ENCODE measurements around the gene ELOVL1. TPM values are rescaled to one million over a fixed set of nuclear protein-coding genes. Genes with fewer than 3 reads are reported as not detected.
"Not testable (repeated sequence)": the region's sequence is repeated elsewhere in the genome, so short reads cannot be mapped to it uniquely, and the experiment has no call there.

Gene ELOVL1
- total RNA-seq, result 7.0 TPM

- DNase-seq, result peak; percentile 82
Measured at GRCh38 chr1:43367904-43368645, at the start of gene ELOVL1. Gene ELOVL1 (minus strand): TSS chr1:43368011. CDS start chr1:43365609, 2,402 bp downstream.

GRCh38 chr1:43415901-43416300, 48.1 kb upstream of the ELOVL1 start:
- DNase-seq, result no peak

- DNase-seq, result no peak
Measured at GRCh38 chr1:43414634-43415223, 46.9 kb upstream of the ELOVL1 start.

GRCh38 chr1:43413426-43413825, 45.6 kb upstream of the ELOVL1 start:
- DNase-seq, result not testable (repeated sequence)

GRCh38 chr1:43410571-43410970, 42.8 kb upstream of the ELOVL1 start:
- no peak for DNase-seq

- no peak for DNase-seq
Measured at GRCh38 chr1:43405876-43406234, 38.0 kb upstream of the ELOVL1 start.

GRCh38 chr1:43405219-43405875, 37.5 kb upstream of the ELOVL1 start:
- no peak for DNase-seq

GRCh38 chr1:43404353-43404752, 36.5 kb upstream of the ELOVL1 start:
- no peak for DNase-seq

GRCh38 chr1:43402089-43402865, 34.5 kb upstream of the ELOVL1 start:
- no peak for DNase-seq

- not testable (repeated sequence) for DNase-seq
Measured at GRCh38 chr1:43400441-43400840, 32.6 kb upstream of the ELOVL1 start.

GRCh38 chr1:43398227-43398626, 30.4 kb upstream of the ELOVL1 start:
- no peak for DNase-seq

GRCh38 chr1:43396059-43396458, 28.2 kb upstream of the ELOVL1 start:
- no peak for DNase-seq

- DNase-seq, result no peak
Measured at GRCh38 chr1:43395523-43395922, 27.7 kb upstream of the ELOVL1 start.

- no peak for DNase-seq
Measured at GRCh38 chr1:43392702-43393101, 24.9 kb upstream of the ELOVL1 start.

GRCh38 chr1:43389326-43390313, 21.8 kb upstream of the ELOVL1 start, which contains the start of the genes MED8 and SZT2:
Gene MED8 (minus strand): TSS chr1:43389800. CDS start chr1:43389764, 36 bp downstream.
Gene SZT2 (plus strand): TSS chr1:43389899. CDS start chr1:43389969, 70 bp downstream.
- DNase-seq, result peak; percentile 95

- DNase-seq, result no peak
Measured at GRCh38 chr1:43388613-43389012, 20.8 kb upstream of the ELOVL1 start.

GRCh38 chr1:43387976-43388599, 20.3 kb upstream of the ELOVL1 start:
- no peak for DNase-seq

GRCh38 chr1:43386676-43387075, 18.9 kb upstream of the ELOVL1 start:
- DNase-seq, result no peak

- peak; percentile 11 for DNase-seq
Measured at GRCh38 chr1:43383449-43383848, 15.6 kb upstream of the ELOVL1 start.

GRCh38 chr1:43382027-43382779, 14.4 kb upstream of the ELOVL1 start:
- DNase-seq, result peak; percentile 48
